GM12864 (cell line): ENCODE measurements around the gene TOM1L1.

Experiments
- DNase-seq: peaks from one replicate; pipeline ENCODE4 v3.0.0-alpha.2; 2011; ENCODE audit warnings: low read depth
- H3K4me3 ChIP-seq: 2 replicates; pipeline ENCODE4 v1.5.1; 2011; ENCODE audit warnings: mild to moderate bottlenecking, low read depth, low read length, control low read depth
- TF ChIP-seq, protein P1 (sequence below): IDR thresholded peaks from 2 replicates; pipeline ENCODE4 v1.5.1; 2011; ENCODE audit warnings: low read depth, mild to moderate bottlenecking, moderate library complexity, low read length, control low read depth, inconsistent platforms; ENCODE audit errors: missing control alignments

The TOM1L1 gene

DNA sequence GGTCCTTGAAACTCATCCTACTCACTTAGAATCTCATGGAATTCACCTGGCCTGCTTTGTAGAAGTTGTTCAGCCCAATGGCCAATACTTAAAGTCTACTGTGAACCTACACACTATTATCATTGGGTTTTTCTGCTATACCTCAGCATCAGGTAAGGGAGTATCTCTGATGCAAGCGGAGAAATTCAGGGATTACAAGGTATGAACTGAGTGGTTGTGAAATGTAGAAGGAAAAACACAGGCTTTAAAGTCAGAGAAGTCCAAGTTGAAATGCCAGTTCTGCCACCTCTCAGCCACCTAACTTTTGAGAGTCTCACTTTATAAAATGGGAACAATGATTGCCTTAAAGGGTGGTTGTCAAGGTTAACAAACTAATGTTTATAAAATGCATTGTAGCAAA lies 36.8 kb downstream of the TOM1L1 start:
- no peak overlapping the region for H3K4me3 ChIP-seq
- no peak for DNase-seq
- TF ChIP-seq, protein P1, sequence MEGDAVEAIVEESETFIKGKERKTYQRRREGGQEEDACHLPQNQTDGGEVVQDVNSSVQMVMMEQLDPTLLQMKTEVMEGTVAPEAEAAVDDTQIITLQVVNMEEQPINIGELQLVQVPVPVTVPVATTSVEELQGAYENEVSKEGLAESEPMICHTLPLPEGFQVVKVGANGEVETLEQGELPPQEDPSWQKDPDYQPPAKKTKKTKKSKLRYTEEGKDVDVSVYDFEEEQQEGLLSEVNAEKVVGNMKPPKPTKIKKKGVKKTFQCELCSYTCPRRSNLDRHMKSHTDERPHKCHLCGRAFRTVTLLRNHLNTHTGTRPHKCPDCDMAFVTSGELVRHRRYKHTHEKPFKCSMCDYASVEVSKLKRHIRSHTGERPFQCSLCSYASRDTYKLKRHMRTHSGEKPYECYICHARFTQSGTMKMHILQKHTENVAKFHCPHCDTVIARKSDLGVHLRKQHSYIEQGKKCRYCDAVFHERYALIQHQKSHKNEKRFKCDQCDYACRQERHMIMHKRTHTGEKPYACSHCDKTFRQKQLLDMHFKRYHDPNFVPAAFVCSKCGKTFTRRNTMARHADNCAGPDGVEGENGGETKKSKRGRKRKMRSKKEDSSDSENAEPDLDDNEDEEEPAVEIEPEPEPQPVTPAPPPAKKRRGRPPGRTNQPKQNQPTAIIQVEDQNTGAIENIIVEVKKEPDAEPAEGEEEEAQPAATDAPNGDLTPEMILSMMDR = no peak

DNA sequence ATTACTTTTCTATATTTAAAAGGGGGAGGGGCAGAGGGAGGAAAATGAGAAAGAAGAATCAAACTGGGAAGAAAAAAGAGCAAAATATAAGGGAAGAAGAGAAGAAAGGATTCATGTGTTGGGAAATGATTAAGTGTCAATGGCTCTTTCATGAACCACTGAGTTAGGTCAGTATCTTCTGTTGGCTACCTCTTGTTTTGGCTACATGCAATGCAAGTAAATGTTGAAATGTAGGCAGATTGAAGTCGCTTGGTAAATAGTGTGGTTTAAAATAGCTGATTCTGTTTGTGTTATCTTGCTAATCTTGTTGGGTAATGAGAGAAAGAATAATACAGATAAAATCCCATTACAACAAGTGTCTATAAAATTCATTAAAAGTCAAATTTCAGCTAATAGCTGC lies 40.6 kb downstream of the TOM1L1 start:
- DNase-seq = no peak
- TF ChIP-seq, protein P1 = no peak
- H3K4me3 ChIP-seq = no peak overlapping the region

GRCh38 chr17:54944796-54945195 lies 44.1 kb downstream of the TOM1L1 start:
- DNase-seq = no peak
- H3K4me3 ChIP-seq = no peak overlapping the region
- TF ChIP-seq, protein P1 = no peak

DNA sequence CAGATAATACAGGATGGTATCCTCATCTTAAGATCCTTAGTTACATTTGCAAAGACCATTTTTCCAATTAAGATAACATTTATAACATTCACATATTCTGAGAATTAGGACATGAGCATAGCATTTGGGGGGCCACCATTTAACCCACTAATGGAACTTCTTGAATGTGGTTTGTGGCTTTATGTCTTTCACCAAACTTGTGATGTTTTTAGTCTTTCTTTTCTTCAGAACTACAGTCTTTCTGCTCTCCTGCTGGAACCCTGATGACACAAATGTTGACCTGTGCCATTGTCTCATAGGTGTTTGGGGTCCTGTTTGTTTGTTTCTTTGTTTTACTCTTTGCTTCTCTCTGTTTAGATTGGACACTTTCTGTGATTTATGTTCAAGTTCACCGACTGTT lies 44.6 kb downstream of the TOM1L1 start:
- TF ChIP-seq, protein P1 = no peak
- no peak overlapping the region for H3K4me3 ChIP-seq

DNA sequence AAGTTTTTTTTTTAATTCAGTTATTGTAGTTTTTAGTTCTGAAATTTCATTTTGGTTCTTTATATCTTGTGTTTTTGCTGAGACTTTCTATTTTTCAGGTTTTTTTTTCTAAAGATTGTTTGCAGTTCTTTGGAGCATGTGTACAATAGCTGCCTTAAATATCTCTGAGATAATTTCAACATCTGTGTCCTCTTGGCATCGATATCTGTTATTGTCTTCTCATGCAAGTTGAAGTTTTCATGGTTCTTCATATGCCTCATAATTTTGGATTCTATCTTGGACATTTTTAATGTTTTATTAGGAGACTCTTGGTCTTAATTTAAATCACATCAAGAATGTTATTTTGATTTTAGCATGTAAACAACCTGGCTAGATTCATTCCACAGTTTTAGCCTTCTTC lies 45.0 kb downstream of the TOM1L1 start:
- TF ChIP-seq, protein P1 = no peak
- no peak for DNase-seq
- H3K4me3 ChIP-seq = no peak overlapping the region

More for the DNA sequence above, 44.6 kb downstream of the TOM1L1 start:
- no peak for DNase-seq

- TF ChIP-seq, protein P1 = no peak
- no peak for DNase-seq
- no peak overlapping the region for H3K4me3 ChIP-seq
These were observed 46.7 kb downstream of the TOM1L1 start for GRCh38 chr17:54947396-54947795.

- no peak for DNase-seq
- H3K4me3 ChIP-seq = no peak overlapping the region
- TF ChIP-seq, protein P1 = no peak
These were observed 47.7 kb downstream of the TOM1L1 start for GRCh38 chr17:54948380-54948779.
